ENCODE measurements around the gene SEC11C.

The SEC11C gene

GRCh38 chr18:59189746-59190145, 50.1 kb downstream of the SEC11C start:
- TF ChIP-seq, protein P1, sequence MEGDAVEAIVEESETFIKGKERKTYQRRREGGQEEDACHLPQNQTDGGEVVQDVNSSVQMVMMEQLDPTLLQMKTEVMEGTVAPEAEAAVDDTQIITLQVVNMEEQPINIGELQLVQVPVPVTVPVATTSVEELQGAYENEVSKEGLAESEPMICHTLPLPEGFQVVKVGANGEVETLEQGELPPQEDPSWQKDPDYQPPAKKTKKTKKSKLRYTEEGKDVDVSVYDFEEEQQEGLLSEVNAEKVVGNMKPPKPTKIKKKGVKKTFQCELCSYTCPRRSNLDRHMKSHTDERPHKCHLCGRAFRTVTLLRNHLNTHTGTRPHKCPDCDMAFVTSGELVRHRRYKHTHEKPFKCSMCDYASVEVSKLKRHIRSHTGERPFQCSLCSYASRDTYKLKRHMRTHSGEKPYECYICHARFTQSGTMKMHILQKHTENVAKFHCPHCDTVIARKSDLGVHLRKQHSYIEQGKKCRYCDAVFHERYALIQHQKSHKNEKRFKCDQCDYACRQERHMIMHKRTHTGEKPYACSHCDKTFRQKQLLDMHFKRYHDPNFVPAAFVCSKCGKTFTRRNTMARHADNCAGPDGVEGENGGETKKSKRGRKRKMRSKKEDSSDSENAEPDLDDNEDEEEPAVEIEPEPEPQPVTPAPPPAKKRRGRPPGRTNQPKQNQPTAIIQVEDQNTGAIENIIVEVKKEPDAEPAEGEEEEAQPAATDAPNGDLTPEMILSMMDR (IDR thresholded peaks at IDR 0.05; ENCODE audit: low read depth, low read length) = no peak
- no peak overlapping the region for H3K4me3 ChIP-seq (ENCODE audit: low read depth, low read length)

- TF ChIP-seq, protein P1 (IDR thresholded peaks at IDR 0.05; ENCODE audit: low read depth, low read length) = no peak
- no peak overlapping the region for H3K4me3 ChIP-seq (ENCODE audit: low read depth, low read length)
Measured at GRCh38 chr18:59196161-59196725, 56.6 kb downstream of the SEC11C start.

DNA sequence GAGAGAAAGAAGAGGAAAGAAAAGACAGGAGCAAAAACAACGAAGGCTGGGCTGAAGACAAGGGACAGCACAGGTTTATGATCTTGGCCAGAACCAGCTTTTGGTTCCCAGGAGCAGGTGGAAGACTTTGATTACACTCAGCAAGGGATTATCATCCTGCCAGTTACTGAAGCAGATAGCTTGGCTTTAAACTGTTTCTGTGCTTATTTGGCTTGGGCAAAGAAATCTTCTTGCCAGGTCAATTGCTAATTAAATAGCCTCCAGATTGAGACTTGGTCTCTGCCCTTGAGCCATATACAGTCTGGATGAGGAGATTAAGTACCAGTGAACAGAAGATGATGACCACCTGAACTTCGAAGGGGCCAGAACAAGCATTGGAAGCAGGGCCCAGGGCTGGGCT, 58.0 kb downstream of the SEC11C start:
- TF ChIP-seq, protein P1 (IDR thresholded peaks at IDR 0.05; ENCODE audit: low read depth, low read length) = no peak
- H3K4me3 ChIP-seq (ENCODE audit: low read depth, low read length) = no peak overlapping the region

DNA sequence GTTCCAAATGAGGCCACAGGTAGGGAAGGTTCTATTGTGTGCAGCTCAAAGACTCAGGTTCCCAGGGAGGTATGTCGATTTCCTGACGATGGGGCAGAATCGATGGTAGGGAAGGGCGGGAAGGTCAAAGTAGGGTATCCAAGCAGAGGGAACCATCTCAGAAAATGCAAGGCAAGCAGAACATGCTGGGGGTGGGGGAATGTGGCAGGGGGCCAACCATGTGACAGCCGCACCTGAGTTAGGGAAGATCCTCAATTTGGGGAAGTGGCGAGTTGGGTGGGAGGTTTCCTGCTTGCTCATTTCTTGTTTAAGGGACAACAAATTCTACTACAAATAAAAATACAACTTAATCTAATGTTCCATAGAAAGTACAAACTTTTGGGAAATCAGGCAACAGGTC, 58.5 kb downstream of the SEC11C start:
- TF ChIP-seq, protein P1 (IDR thresholded peaks at IDR 0.05; ENCODE audit: low read depth, low read length) = no peak

GRCh38 chr18:59200787-59201186, 61.1 kb downstream of the SEC11C start:
- TF ChIP-seq, protein P1 (IDR thresholded peaks at IDR 0.05; ENCODE audit: low read depth, low read length) = no peak
- no peak overlapping the region for H3K4me3 ChIP-seq (ENCODE audit: low read depth, low read length)

More for the DNA sequence above, 58.5 kb downstream of the SEC11C start:
- no peak overlapping the region for H3K4me3 ChIP-seq (ENCODE audit: low read depth, low read length)

DNA sequence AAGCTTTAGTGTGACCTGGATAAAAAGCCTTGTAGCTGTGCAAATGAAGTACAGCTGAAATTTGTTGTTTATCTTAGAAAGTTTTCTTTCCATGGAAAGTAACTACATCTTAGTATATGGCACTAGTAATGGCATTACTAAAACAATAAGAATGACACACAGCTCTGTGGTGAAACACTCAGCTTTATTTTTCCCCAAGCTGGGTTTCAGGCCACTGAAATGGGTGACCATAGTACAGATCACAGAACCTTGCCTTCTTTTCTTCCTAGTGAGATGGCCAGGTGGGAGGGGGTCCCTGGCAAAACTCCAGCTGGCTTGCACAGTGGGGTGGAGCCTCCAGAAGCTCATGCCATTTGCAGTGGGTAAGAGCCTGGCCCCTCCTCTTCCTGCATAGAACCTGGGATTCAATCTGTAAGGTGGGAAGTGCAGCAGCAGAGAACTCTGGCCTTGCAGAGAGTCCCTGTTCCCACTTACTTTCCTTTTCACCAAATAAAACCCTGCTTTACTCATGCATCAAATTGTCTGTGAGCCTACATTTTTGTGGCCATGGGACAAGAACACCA, 62.7 kb downstream of the SEC11C start:
- H3K4me3 ChIP-seq (ENCODE audit: low read depth, low read length) = no peak overlapping the region
- TF ChIP-seq, protein P1 (IDR thresholded peaks at IDR 0.05; ENCODE audit: low read depth, low read length) = no peak

- H3K4me3 ChIP-seq (ENCODE audit: low read depth, low read length) = no peak overlapping the region
- TF ChIP-seq, protein P1 (IDR thresholded peaks at IDR 0.05; ENCODE audit: low read depth, low read length) = no peak
Measured at GRCh38 chr18:59207506-59207905, 67.8 kb downstream of the SEC11C start.
